Fibroblast of villous mesenchyme (primary cell): ENCODE results near the gene GMDS. TPM values are rescaled to one million over a fixed set of nuclear protein-coding genes. Genes with fewer than 3 reads are reported as not detected.

ENCODE experiments used
- DNase-seq: peaks from one replicate; pipeline ENCODE4 v3.0.0-alpha.2; 2010; ENCODE audit warnings: low read depth
- H3K4me3 ChIP-seq: 2 replicates; pipeline ENCODE4 v1.5.1; 2011; ENCODE audit warnings: low read depth, mild to moderate bottlenecking, low read length
- total RNA-seq: library from RNA; depleted of rRNA; stranded (reverse); fragments of >200 nt; gene quantifications from 2 replicates; pipeline ENCODE4 v1.2.3, GENCODE V29; 2012
- TF ChIP-seq, protein P1 (sequence below): IDR thresholded peaks from 2 replicates; pipeline ENCODE4 v1.5.1; 2012; ENCODE audit warnings: low read depth, mild to moderate bottlenecking, low read length; ENCODE audit not compliant: insufficient read depth

GMDS gene
- total RNA-seq, 1 donor, result 6.5 TPM

DNA sequence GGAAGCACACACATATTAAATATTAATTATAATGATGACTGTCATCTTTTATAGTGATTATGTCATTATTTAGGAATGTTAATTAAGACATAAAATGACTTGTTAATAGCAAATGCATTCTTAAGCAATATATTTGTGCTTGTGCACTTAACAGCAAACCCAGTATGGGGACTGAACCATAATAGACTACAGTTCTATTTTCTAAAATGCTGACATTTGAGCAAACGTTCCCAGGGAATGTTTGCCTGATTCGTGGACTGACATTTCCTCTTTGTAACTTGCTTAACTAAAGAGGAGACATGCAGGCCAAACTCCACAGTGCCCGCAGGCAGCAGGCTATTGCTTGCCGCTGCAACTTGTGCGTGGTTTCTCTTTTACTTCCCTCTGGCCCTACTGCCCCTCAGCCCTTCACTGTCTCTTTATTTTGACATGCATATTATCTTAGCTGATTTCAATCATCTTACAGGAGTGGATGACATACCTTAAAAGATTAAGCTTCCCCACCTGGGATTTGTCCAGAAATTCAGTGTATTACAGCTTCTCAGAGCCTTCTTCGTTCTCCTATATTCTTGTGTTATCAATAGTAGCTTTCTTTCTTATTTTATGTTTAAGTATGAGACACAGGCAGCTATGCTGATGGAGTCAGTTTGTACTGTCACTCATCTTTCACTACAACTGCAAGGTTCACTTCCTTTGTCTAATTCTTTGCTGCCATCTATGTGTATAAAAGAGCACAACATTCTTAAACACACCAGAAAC lies 141.5 kb downstream of the GMDS start:
- DNase-seq, result peak; percentile 27
- no peak overlapping the region for H3K4me3 ChIP-seq
- TF ChIP-seq, protein P1, sequence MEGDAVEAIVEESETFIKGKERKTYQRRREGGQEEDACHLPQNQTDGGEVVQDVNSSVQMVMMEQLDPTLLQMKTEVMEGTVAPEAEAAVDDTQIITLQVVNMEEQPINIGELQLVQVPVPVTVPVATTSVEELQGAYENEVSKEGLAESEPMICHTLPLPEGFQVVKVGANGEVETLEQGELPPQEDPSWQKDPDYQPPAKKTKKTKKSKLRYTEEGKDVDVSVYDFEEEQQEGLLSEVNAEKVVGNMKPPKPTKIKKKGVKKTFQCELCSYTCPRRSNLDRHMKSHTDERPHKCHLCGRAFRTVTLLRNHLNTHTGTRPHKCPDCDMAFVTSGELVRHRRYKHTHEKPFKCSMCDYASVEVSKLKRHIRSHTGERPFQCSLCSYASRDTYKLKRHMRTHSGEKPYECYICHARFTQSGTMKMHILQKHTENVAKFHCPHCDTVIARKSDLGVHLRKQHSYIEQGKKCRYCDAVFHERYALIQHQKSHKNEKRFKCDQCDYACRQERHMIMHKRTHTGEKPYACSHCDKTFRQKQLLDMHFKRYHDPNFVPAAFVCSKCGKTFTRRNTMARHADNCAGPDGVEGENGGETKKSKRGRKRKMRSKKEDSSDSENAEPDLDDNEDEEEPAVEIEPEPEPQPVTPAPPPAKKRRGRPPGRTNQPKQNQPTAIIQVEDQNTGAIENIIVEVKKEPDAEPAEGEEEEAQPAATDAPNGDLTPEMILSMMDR, result peak; percentile 50

DNA sequence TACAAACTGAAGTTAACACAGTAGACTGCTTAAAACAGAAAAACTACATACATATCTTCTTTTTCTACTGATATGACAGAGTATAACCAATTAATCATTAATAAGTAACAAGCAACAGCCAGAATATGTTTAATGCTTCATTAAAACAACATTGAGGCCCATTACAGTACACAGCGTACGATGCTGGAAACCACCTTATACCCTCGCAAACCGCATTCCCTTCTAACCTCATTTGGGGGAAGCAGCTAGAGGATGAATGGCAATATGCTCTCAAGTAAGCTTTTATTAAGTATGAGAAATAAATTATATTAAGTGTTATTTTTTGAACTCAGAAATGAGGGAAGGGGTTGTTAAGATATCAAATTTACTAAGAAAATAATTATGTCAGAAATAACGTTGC lies 142.4 kb downstream of the GMDS start:
- DNase-seq, result no peak
- TF ChIP-seq, protein P1, result no peak
- H3K4me3 ChIP-seq, result no peak overlapping the region

DNA sequence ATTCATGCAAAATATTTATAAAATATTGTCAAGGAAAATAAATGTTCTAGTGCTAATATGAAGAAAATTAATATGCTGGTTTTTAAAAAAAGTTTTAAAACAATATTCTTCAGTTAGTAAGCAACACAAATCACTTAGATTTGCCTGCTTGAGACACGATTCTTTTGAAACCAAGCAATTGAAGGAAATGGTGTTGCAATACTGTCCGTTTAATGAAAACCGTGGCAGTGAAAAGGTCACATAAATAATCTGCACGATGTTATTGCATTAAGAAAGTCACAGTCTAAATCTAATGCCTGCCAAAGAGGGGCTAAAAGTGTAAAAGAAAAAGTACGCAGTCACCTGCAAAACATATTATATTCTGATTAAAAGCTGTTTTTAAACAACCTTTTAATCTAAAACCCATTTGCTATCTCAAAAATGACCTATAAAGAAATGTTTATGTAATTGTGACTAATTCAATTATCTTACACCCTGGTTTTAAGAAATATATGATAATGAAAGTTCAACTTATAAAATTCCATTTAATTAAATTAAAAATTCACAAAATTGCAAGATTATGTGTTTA lies 143.0 kb downstream of the GMDS start:
- no peak overlapping the region for H3K4me3 ChIP-seq
- peak; percentile 25 for DNase-seq
- TF ChIP-seq, protein P1, result no peak

DNA sequence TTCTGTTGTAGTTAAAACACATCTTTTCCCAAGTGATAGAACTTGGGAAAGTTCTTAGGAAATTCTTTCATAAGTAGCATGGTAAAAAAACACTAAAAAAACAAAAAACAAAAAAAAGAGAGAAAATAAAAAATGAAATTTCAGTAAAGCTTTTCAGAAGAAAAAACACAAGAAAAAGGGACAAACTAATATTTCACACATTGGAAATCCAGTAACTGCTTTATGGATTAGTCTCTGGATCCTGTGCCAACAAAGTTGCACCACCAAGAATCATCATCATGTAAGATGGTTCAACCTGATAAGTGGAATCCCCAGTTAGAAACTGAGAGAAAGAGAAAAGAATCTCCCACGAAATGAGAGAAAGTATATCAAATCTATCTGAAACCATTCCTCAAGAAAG lies 144.2 kb downstream of the GMDS start:
- no peak for DNase-seq
- TF ChIP-seq, protein P1, result no peak
- H3K4me3 ChIP-seq, result no peak overlapping the region

DNA sequence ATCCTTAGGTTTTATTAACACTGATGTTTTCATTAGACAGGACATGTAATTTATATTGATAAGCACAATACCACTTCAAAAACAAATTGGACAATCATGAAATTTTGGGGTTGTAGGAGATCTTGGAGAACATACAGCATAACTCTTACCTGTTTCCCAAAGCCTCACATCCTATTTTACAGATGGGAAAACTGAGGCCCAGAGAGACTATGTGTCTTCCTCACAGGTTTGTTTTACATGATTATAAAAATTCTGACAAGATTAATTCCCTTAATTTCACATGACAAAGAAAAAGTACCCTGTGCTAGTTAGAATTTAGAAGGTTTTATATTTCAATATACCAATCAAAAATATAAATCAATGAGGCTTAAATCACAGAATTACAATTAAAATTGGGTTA lies 145.5 kb downstream of the GMDS start:
- DNase-seq, result no peak
- H3K4me3 ChIP-seq, result no peak overlapping the region
- TF ChIP-seq, protein P1, result no peak

DNA sequence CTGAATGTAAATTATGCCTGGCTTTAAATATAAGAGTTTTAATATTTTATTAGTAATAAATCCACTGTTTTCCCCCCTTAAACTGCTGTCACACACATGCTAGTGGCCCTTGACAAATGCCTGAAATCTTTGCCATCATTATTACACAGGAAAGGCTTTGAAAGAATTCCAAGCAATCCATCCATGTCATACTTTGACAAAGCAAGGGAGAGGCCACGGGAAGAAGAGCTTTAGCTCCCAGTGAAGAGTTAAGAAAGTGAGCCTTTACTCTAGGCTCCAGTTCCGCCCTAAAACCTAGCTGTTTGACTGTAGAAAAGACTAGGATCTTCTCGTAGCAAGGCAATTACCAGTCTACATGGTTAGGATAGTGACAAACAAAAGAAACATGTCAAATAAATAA lies 147.9 kb downstream of the GMDS start:
- DNase-seq, result no peak
- H3K4me3 ChIP-seq, result no peak overlapping the region
- TF ChIP-seq, protein P1, result no peak
